IMR-90 (cell line): Measurements from ENCODE around the gene NAV2. TPM values are rescaled to one million over a fixed set of nuclear protein-coding genes. Genes with fewer than 3 reads are reported as not detected.

Experiments used
- ATAC-seq: fragments of 200-7000 bp; cut with Tn5 transposase; 2 replicates; pipeline ENCODE4 v1.9.1; 2020; ENCODE audit warnings: low read depth, mild to moderate bottlenecking, moderate library complexity
- BruUV-seq: library from RNA; stranded (reverse); fragments of 400-500 nt; replicated peaks from 2 replicates; lab custom pipeline; 2021; lab: Mats Ljungman, UMichigan
- CTCF ChIA-PET: fragments of 300-600 bp; formaldehyde crosslinking; extraction: SDS; loops from one replicate; lab custom pipeline; 2021; ENCODE audit warnings: antibody characterized with exemption; lab: Yijun Ruan, JAX
- POLR2A ChIA-PET: fragments of 300-600 bp; sonication (Branson Sonifier 250); formaldehyde crosslinking; loops from one replicate; lab custom pipeline; 2022; ENCODE audit warnings: antibody characterized with exemption; ENCODE audit not compliant: unreplicated experiment; lab: Charles Lee
- DNase-seq: peaks from one replicate; pipeline ENCODE4 v3.0.0; 2013
- H2AFZ ChIP-seq: replicated peaks from 2 replicates; pipeline ENCODE3; 2013; ENCODE audit warnings: low read length, mild to moderate bottlenecking; ENCODE audit not compliant: poor library complexity
- H2AK5ac ChIP-seq: 2 replicates; pipeline ENCODE4 v1.6.1; 2013; ENCODE audit warnings: low read depth, low read length, inconsistent platforms
- H2AK9ac ChIP-seq: replicated peaks from 2 replicates; pipeline ENCODE3; 2013; ENCODE audit warnings: mild to moderate bottlenecking, low read depth, low read length, moderate library complexity; ENCODE audit not compliant: poor library complexity
- H2BK120ac ChIP-seq: 2 replicates; pipeline ENCODE4 v1.6.1; 2013; ENCODE audit warnings: low read depth, low read length, inconsistent platforms
- H2BK15ac ChIP-seq: 3 replicates; pipeline ENCODE4 v1.6.1; 2013; ENCODE audit warnings: low read depth, low read length, inconsistent platforms
- H2BK20ac ChIP-seq: 2 replicates; pipeline ENCODE4 v1.6.1; 2013; ENCODE audit warnings: low read depth, mild to moderate bottlenecking, inconsistent platforms, low read length, moderate library complexity
- H2BK5ac ChIP-seq: 2 replicates; pipeline ENCODE4 v1.6.1; 2013; ENCODE audit warnings: mild to moderate bottlenecking, low read depth, low read length, inconsistent platforms; ENCODE audit not compliant: poor library complexity, severe bottlenecking
- H3K14ac ChIP-seq: replicated peaks from 2 replicates; pipeline ENCODE4 v1.6.1; 2013; ENCODE audit warnings: low read depth, low read length, inconsistent platforms
- H3K18ac ChIP-seq: 2 replicates; pipeline ENCODE4 v1.6.1; 2013; ENCODE audit warnings: low read depth, low read length, control low read depth
- H3K23ac ChIP-seq: 2 replicates; pipeline ENCODE4 v1.6.1; 2013; ENCODE audit warnings: low read depth, low read length, inconsistent platforms
- H3K27ac ChIP-seq: 2 replicates; pipeline ENCODE4 v1.5.1; 2013; ENCODE audit warnings: mild to moderate bottlenecking, control low read depth, low read length; ENCODE audit not compliant: insufficient read depth
- H3K27me3 ChIP-seq: 2 replicates; pipeline ENCODE4 v1.6.1; 2013; ENCODE audit warnings: low read length; ENCODE audit not compliant: control insufficient read depth, insufficient read depth
- H3K36me3 ChIP-seq: 2 replicates; pipeline ENCODE4 v1.6.1; 2013; ENCODE audit warnings: low read length, mixed read lengths; ENCODE audit not compliant: control insufficient read depth, insufficient read depth
- H3K4ac ChIP-seq: 2 replicates; pipeline ENCODE4 v1.6.1; 2013; ENCODE audit warnings: low read depth, low read length, inconsistent platforms
- H3K4me1 ChIP-seq: 2 replicates; pipeline ENCODE4 v1.6.1; 2013; ENCODE audit warnings: low read length, mixed read lengths; ENCODE audit not compliant: control insufficient read depth, insufficient read depth
- H3K4me2 ChIP-seq: 2 replicates; pipeline ENCODE4 v1.6.1; 2013; ENCODE audit warnings: low read depth, mild to moderate bottlenecking, control low read depth, low read length, moderate library complexity
- H3K4me3 ChIP-seq: 2 replicates; pipeline ENCODE4 v1.5.1; 2013; ENCODE audit warnings: low read depth, mild to moderate bottlenecking, control low read depth, low read length, moderate library complexity; ENCODE audit not compliant: insufficient read depth
- H3K56ac ChIP-seq: 2 replicates; pipeline ENCODE4 v1.6.1; 2013; ENCODE audit warnings: low read length, inconsistent platforms; ENCODE audit not compliant: insufficient read depth; ENCODE audit errors: extremely low read depth
- H3K79me1 ChIP-seq, 2 experiments: 2 replicates each; pipeline ENCODE4 v1.6.1; 2013; ENCODE audit warnings: low read length in 2 of 2, inconsistent platforms in 1 of 2, low read depth in 1 of 2
- H3K9ac ChIP-seq: 2 replicates; pipeline ENCODE4 v1.6.1; 2013; ENCODE audit warnings: low read depth, low read length, control low read depth
- H3K9me1 ChIP-seq: 2 replicates; pipeline ENCODE4 v1.6.1; 2013; ENCODE audit warnings: low read length, inconsistent platforms; ENCODE audit not compliant: insufficient read depth
- H3K9me3 ChIP-seq: 2 replicates; pipeline ENCODE4 v1.6.1; 2013; ENCODE audit warnings: low read length; ENCODE audit not compliant: control insufficient read depth, insufficient read depth
- H4K20me1 ChIP-seq: 2 replicates; pipeline ENCODE4 v1.6.1; 2013; ENCODE audit warnings: low read length, inconsistent platforms; ENCODE audit not compliant: insufficient read depth
- H4K5ac ChIP-seq: 2 replicates; pipeline ENCODE4 v1.6.1; 2013; ENCODE audit warnings: mild to moderate bottlenecking, low read depth, low read length, control low read depth
- H4K8ac ChIP-seq, 2 experiments: 2 replicates each; pipeline ENCODE4 v1.6.1; 2013; ENCODE audit warnings: low read depth in 2 of 2, low read length in 2 of 2, control low read depth in 1 of 2, inconsistent platforms in 1 of 2
- H4K91ac ChIP-seq: 2 replicates; pipeline ENCODE4 v1.6.1; 2013; ENCODE audit warnings: low read depth, low read length, inconsistent platforms; ENCODE audit not compliant: insufficient read depth
- CEBPB ChIP-seq: IDR thresholded peaks from 2 replicates; pipeline ENCODE4 v1.6.1; 2012; ENCODE audit warnings: low read depth, low read length, improper control_type of control experiment
- CHD1 ChIP-seq: IDR thresholded peaks from 2 replicates; pipeline ENCODE4 v1.6.1; 2012; ENCODE audit warnings: low read depth, low read length, improper control_type of control experiment
- CTCF ChIP-seq: conservative IDR thresholded peaks from 2 replicates; pipeline ENCODE4 v1.5.1; 2012; ENCODE audit warnings: mild to moderate bottlenecking, low read depth, low read length, improper control_type of control experiment
- FOS ChIP-seq: fragments of 150-350 bp; IDR thresholded peaks from 2 replicates; pipeline ENCODE4 v1.6.1; 2016; ENCODE audit warnings: low read depth, low read length
- MAFK ChIP-seq: IDR thresholded peaks from 2 replicates; pipeline ENCODE4 v1.6.1; 2012; ENCODE audit warnings: low read depth, low read length, improper control_type of control experiment
- MXI1 ChIP-seq: IDR thresholded peaks from 2 replicates; pipeline ENCODE4 v1.6.1; 2012; ENCODE audit warnings: low read depth, mild to moderate bottlenecking, low read length, moderate library complexity, borderline replicate concordance
- NFE2L2 ChIP-seq: fragments of 150-350 bp; IDR thresholded peaks from 2 replicates; pipeline ENCODE4 v1.6.1; 2016; ENCODE audit warnings: low read depth, mild to moderate bottlenecking, low read length
- POLR2A ChIP-seq: IDR thresholded peaks from 2 replicates; pipeline ENCODE4 v1.6.1; 2012; ENCODE audit warnings: mild to moderate bottlenecking, low read depth, low read length
- RAD21 ChIP-seq: IDR thresholded peaks from 2 replicates; pipeline ENCODE4 v1.6.1; 2012; ENCODE audit warnings: low read length, improper control_type of control experiment
- RFX5 ChIP-seq: IDR thresholded peaks from 2 replicates; pipeline ENCODE4 v1.8.0; 2012; ENCODE audit warnings: low read depth, mild to moderate bottlenecking, low read length, moderate library complexity
- USF2 ChIP-seq: fragments of 150-350 bp; IDR thresholded peaks from 2 replicates; pipeline ENCODE4 v1.6.1; 2017; ENCODE audit warnings: mild to moderate bottlenecking, antibody characterized with exemption, low read length, low read depth
- WGBS, 2 experiments: methylation state at CpG; one replicate each; pipeline versions ENCODE4 v1.1.5 to v1.1.7; 2013; ENCODE audit warnings: missing lambda C conversion rate in 2 of 2; ENCODE audit not compliant: insufficient read length in 1 of 2; ENCODE audit errors: extremely low coverage in 2 of 2; 5-methylcytosine and 5-hydroxymethylcytosine counted together
- dilution Hi-C: fragments of 300-500 bp; cut with HindIII; formaldehyde crosslinking; loops from one replicate; pipeline ENCODE4 v1.14.3; 2018; ENCODE audit warnings: low sequenced_read_pairs; ENCODE audit not compliant: unreplicated experiment
- in situ Hi-C: fragments of 300-500 bp; cut with MboI; formaldehyde crosslinking; loops from 3 replicates; pipeline ENCODE4 v1.14.3; 2019; ENCODE audit warnings: low sequenced_read_pairs, inconsistent platforms, mixed read lengths
- intact Hi-C: fragments of 100-400 bp; cut with micrococcal nuclease; formaldehyde crosslinking; loops from 2 replicates; pipeline ENCODE4 v1.10.0; 2022
- polyA plus RNA-seq, 3 experiments: library from polyadenylated mRNA; depleted of rRNA; stranded (reverse); fragments of >200 nt; gene quantifications; 2 replicates each; pipeline ENCODE4 v1.2.3, GENCODE V29; 2012; ENCODE audit warnings: low replicate concordance in 1 of 3
- total RNA-seq: library from RNA; depleted of rRNA; stranded (reverse); fragments of >200 nt; gene quantifications from 2 replicates; pipeline ENCODE4 v1.2.3, GENCODE V29; 2012

The NAV2 gene
- total and polyA plus RNA-seq, 2 of the 4 experiments (the other 2 are of a cell fraction): 4.5 to 12.6 TPM

GRCh38 chr11:19664886-19665548 lies 47.6 kb upstream of the NAV2 start:
- H2BK20ac ChIP-seq: peak overlapping the region; percentile 11; the same call in 1 of the 2 replicates
- in situ Hi-C loops (no loop called here), intact Hi-C loops (loop anchor here (5.0 kb wide), 1 partner anchor 68 kb away; no protein-coding TSS in a partner anchor), dilution Hi-C loops (no loop called here)
- H3K4me3 ChIP-seq: no peak overlapping the region
- H3K9me3 ChIP-seq: no peaks in the 10 kb centered on the region
- no peak overlapping the region for H3K23ac ChIP-seq
- peak overlapping the region; percentile 34; the same call in 1 of the 3 replicates for H2BK15ac ChIP-seq
- no peak overlapping the region for H2AK5ac ChIP-seq
- no peaks in the 10 kb centered on the region for H3K79me1 ChIP-seq
- peak overlapping the region; percentile 45 for H3K4me2 ChIP-seq
- peaks cover 14% of the 10 kb centered on the region for H3K4me1 ChIP-seq
- H2BK5ac ChIP-seq: no peak overlapping the region
- ATAC-seq (peak; percentile 79), DNase-seq (peak; percentile 75)
- no peak overlapping the region for H3K9ac ChIP-seq
- H3K18ac ChIP-seq: peak overlapping the region; percentile 42; the same call in 1 of the 2 replicates
- H4K20me1 ChIP-seq: no peaks in the 10 kb centered on the region
- no peaks in the 10 kb centered on the region for H3K27me3 ChIP-seq
- H4K91ac ChIP-seq: no peak overlapping the region
- no TSS peak for BruUV-seq
- H2AFZ ChIP-seq: peak overlapping the region; percentile 86
- WGBS, 2 experiments: 20% methylated on average over 1 of the region's 4 CpGs; no CpG with 5 or more reads in 1 of the 2 experiments
- peaks cover 13% of the 10 kb centered on the region for H3K9me1 ChIP-seq
- peak overlapping the region; percentile 63; the same call in 1 of the 2 replicates for H3K14ac ChIP-seq
- no peak overlapping the region for H3K27ac ChIP-seq
- peak overlapping the region in 1 of 2 experiments; percentile 29; a peak in 2 of 4 replicates for H4K8ac ChIP-seq
- H2BK120ac ChIP-seq: peak overlapping the region; percentile 60; the same call in 1 of the 2 replicates
- no peaks in the 10 kb centered on the region for H3K36me3 ChIP-seq
- ChIA-PET CTCF (interaction anchor here (1.6 kb wide), 1 partner anchor 12 kb away, joined by 4 read pairs; no protein-coding TSS in a partner anchor), POLR2A (no interaction called here)
- H4K5ac ChIP-seq: peak overlapping the region; percentile 15; the same call in 1 of the 2 replicates
- H2AK9ac ChIP-seq: no peak overlapping the region
- TF ChIP-seq POLR2A: no peak
- no peak for TF ChIP-seq RAD21
- no peak for TF ChIP-seq MAFK
- no peak for TF ChIP-seq NFE2L2
- TF ChIP-seq USF2: no peak
- TF ChIP-seq MXI1: peak; percentile 37; the same call in 1 of the 2 replicates
- TF ChIP-seq CTCF: no peak
- no peak for TF ChIP-seq FOS
- TF ChIP-seq CHD1: no peak
- peak; percentile 43; the same call in 1 of the 2 replicates for TF ChIP-seq CEBPB
- TF ChIP-seq RFX5: no peak
- peak overlapping the region; percentile 54 for H3K4ac ChIP-seq
- no peak overlapping the region for H3K56ac ChIP-seq
